GM12865 (cell line): ENCODE measurements around the gene ADM2.

Experiments
- DNase-seq: peaks from one replicate; pipeline ENCODE4 v3.0.0; 2010; ENCODE audit warnings: low read depth
- H3K4me3 ChIP-seq: 2 replicates; pipeline ENCODE4 v1.5.1; 2011; ENCODE audit warnings: mild to moderate bottlenecking, low read depth, low read length, control low read depth
- CTCF ChIP-seq: IDR thresholded peaks from 2 replicates; pipeline ENCODE4 v1.5.1; 2011; ENCODE audit warnings: low read length, control low read depth, low read depth, inconsistent platforms; ENCODE audit not compliant: insufficient read depth; ENCODE audit errors: missing control alignments

Gene ADM2

GRCh38 chr22:50486561-50487289 is 5.4 kb downstream of the ADM2 start, which contains the start of gene MIOX:
Gene MIOX, plus strand, starts transcription at chr22:50486859. Its CDS starts 39 bp downstream, at chr22:50486898.
- H3K4me3 ChIP-seq = no peak within 1 kb of the TSS
- no peak for DNase-seq
- TF ChIP-seq CTCF = no peak

- H3K4me3 ChIP-seq = no peak overlapping the region
- no peak for TF ChIP-seq CTCF
- no peak for DNase-seq
Measured at GRCh38 chr22:50487290-50488005, 6.1 kb downstream of the ADM2 start.

GRCh38 chr22:50488006-50488677 is 6.8 kb downstream of the ADM2 start:
- DNase-seq = no peak
- no peak overlapping the region for H3K4me3 ChIP-seq
- TF ChIP-seq CTCF = no peak

GRCh38 chr22:50488886-50489285 is 7.5 kb downstream of the ADM2 start:
- H3K4me3 ChIP-seq = no peak overlapping the region
- no peak for DNase-seq
- no peak for TF ChIP-seq CTCF

GRCh38 chr22:50489363-50490243 is 8.3 kb downstream of the ADM2 start:
- no peak for TF ChIP-seq CTCF
- no peak for DNase-seq
- no peak overlapping the region for H3K4me3 ChIP-seq
